Fibroblast of lung (primary cell): Measurements from ENCODE around the gene HOXD9. TPM values are rescaled to one million over a fixed set of nuclear protein-coding genes. Genes with fewer than 3 reads are reported as not detected.

ENCODE experiments used
- DNase-seq, 2 donors: peaks; one replicate each; pipeline versions ENCODE4 v3.0.0 to v3.0.0-alpha.2; 2010; ENCODE audit warnings: low read depth in 2 of 2
- H2AFZ ChIP-seq: 2 replicates; pipeline ENCODE4 v1.5.1; 2012; ENCODE audit warnings: low read length, control low read depth, inconsistent platforms
- H3K27ac ChIP-seq: 2 replicates; pipeline ENCODE4 v1.5.1; 2011; ENCODE audit warnings: low read length, control low read depth; ENCODE audit not compliant: insufficient read depth
- H3K27me3 ChIP-seq: 2 replicates; pipeline ENCODE4 v1.5.1; 2011; ENCODE audit warnings: mild to moderate bottlenecking, low read length; ENCODE audit not compliant: control insufficient read depth, insufficient read depth
- H3K36me3 ChIP-seq: 2 replicates; pipeline ENCODE4 v1.5.1; 2011; ENCODE audit warnings: low read length; ENCODE audit not compliant: control insufficient read depth, insufficient read depth
- H3K4me1 ChIP-seq: 2 replicates; pipeline ENCODE4 v1.5.1; 2011; ENCODE audit warnings: low read length; ENCODE audit not compliant: control insufficient read depth, insufficient read depth; ENCODE audit errors: extremely low read depth
- H3K4me2 ChIP-seq: 2 replicates; pipeline ENCODE4 v1.5.1; 2011; ENCODE audit warnings: low read length, control low read depth; ENCODE audit not compliant: insufficient read depth; ENCODE audit errors: extremely low read depth
- H3K4me3 ChIP-seq, 4 experiments: fragments of 200-600 bp in 1 of 4; sonication (generic) in 1 of 4; replicated peaks in 1 of 4; 2 replicates each; pipeline ENCODE4 v1.5.1; 2011 to 2016; ENCODE audit warnings: low read length in 4 of 4, low read depth in 3 of 4, mild to moderate bottlenecking in 3 of 4, control low read depth in 2 of 4, inconsistent platforms in 1 of 4, mixed read lengths in 1 of 4; ENCODE audit not compliant: insufficient read depth in 1 of 4; ENCODE audit errors: control extremely low read depth in 1 of 4
- H3K79me2 ChIP-seq: 2 replicates; pipeline ENCODE4 v1.5.1; 2012; ENCODE audit warnings: mild to moderate bottlenecking, low read length, inconsistent platforms; ENCODE audit not compliant: control insufficient read depth, insufficient read depth
- H3K9ac ChIP-seq: 2 replicates; pipeline ENCODE4 v1.5.1; 2011; ENCODE audit warnings: mild to moderate bottlenecking, low read length, control low read depth; ENCODE audit not compliant: insufficient read depth
- H3K9me3 ChIP-seq: 2 replicates; pipeline ENCODE4 v1.5.1; 2012; ENCODE audit warnings: low read depth, low read length; ENCODE audit not compliant: control insufficient read depth, insufficient read depth
- H4K20me1 ChIP-seq: 2 replicates; pipeline ENCODE4 v1.5.1; 2011; ENCODE audit warnings: low read length; ENCODE audit not compliant: control insufficient read depth, insufficient read depth; ENCODE audit errors: extremely low read depth
- CTCF ChIP-seq, 2 donors: IDR thresholded peaks in 1 of 2; conservative IDR thresholded peaks in 1 of 2; 1 replicate in 1 of 2; 2 replicates in 1 of 2; pipeline ENCODE4 v1.5.1; 2011 to 2012; ENCODE audit warnings: low read length in 2 of 2, control low read depth in 1 of 2, inconsistent platforms in 1 of 2, low read depth in 1 of 2, mild to moderate bottlenecking in 1 of 2
- EZH2 ChIP-seq: IDR thresholded peaks from 2 replicates; pipeline ENCODE4 v1.5.1; 2012; ENCODE audit warnings: low read length, control low read depth, mild to moderate bottlenecking; ENCODE audit errors: missing control alignments
- polyA plus RNA-seq, 2 donors: library from polyadenylated mRNA; depleted of rRNA in 1 of 2; stranded (reverse) in 1 of 2; unstranded in 1 of 2; fragments of >200 nt; gene quantifications; 2 replicates each; pipeline ENCODE4 v1.2.1, GENCODE V29; 2011 to 2012; ENCODE audit warnings: missing spikeins in 1 of 2
- total RNA-seq: library from RNA; depleted of rRNA; stranded (reverse); fragments of >200 nt; gene quantifications from 2 replicates; pipeline ENCODE4 v1.2.1, GENCODE V29; 2014

HOXD9 gene
- total and polyA plus RNA-seq, 2 donors (not counting 1 experiment from before 2014, with no cell fraction given), result not detected

GRCh38 chr2:176147800-176148496, 25.4 kb downstream of the HOXD9 start:
- no peaks in the 10 kb centered on the region for H3K36me3 ChIP-seq
- H4K20me1 ChIP-seq, result no peaks in the 10 kb centered on the region
- no peak overlapping the region for H3K27ac ChIP-seq
- H3K9ac ChIP-seq, result no peak overlapping the region
- H3K79me2 ChIP-seq, result no peaks in the 10 kb centered on the region
- no peak for DNase-seq
- H3K4me3 ChIP-seq, result no peak overlapping the region
- no peak overlapping the region for H3K4me2 ChIP-seq
- no peaks in the 10 kb centered on the region for H3K9me3 ChIP-seq
- no peak overlapping the region for H2AFZ ChIP-seq
- TF ChIP-seq CTCF (conservative IDR thresholded peaks at IDR 0.05 in 1 of 2, IDR thresholded peaks at IDR 0.05 in 1 of 2; ENCODE audit: low read depth in 1 of 2, low read length in 2 of 2) (no peak), EZH2 (peak; percentile 73)
- H3K4me1 ChIP-seq, result no peaks in the 10 kb centered on the region
- peaks cover 68% of the 10 kb centered on the region for H3K27me3 ChIP-seq

DNA sequence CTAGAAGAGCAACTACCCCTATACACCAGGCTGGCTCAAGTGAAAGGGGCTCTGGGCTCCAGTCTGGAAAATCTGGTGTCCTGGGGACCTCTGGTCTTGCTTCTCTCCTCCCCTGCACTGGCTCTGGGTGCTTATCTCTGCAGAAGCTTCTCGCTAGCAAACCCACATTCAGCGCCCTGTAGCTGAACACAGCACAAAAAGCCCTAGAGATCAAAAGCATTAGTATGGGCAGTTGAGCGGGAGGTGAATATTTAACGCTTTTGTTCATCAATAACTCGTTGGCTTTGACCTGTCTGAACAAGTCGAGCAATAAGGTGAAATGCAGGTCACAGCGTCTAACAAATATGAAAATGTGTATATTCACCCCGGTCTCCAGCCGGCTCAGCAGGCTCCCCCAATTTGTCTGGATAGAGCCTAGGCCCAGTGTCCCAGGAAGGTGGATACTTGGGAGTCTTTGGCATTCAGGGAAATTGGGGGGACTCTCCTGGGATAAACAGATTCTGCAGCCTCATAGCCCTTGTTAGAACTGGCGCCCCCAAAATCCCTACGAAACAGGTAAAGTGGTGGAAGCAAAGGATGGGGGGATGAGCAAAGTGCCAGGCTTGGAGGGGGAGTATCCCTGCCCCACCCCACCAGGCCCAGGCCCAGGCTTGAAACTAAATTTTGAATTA, 26.4 kb downstream of the HOXD9 start:
- Histone ChIP-seq H3K79me2 (no peaks in the 10 kb centered on the region), H3K4me2 (no peak overlapping the region), H3K9ac (no peak overlapping the region), H4K20me1 (no peaks in the 10 kb centered on the region), H3K9me3 (no peaks in the 10 kb centered on the region), H3K27me3 (peaks cover 74% of the 10 kb centered on the region), H3K4me1 (no peaks in the 10 kb centered on the region), H3K4me3 (no peak overlapping the region), H2AFZ (no peak overlapping the region), H3K27ac (no peak overlapping the region), H3K36me3 (no peaks in the 10 kb centered on the region)
- no peak for DNase-seq
- TF ChIP-seq EZH2 (no peak), CTCF (conservative IDR thresholded peaks at IDR 0.05 in 1 of 2, IDR thresholded peaks at IDR 0.05 in 1 of 2; ENCODE audit: low read depth in 1 of 2, low read length in 2 of 2) (no peak)

DNA sequence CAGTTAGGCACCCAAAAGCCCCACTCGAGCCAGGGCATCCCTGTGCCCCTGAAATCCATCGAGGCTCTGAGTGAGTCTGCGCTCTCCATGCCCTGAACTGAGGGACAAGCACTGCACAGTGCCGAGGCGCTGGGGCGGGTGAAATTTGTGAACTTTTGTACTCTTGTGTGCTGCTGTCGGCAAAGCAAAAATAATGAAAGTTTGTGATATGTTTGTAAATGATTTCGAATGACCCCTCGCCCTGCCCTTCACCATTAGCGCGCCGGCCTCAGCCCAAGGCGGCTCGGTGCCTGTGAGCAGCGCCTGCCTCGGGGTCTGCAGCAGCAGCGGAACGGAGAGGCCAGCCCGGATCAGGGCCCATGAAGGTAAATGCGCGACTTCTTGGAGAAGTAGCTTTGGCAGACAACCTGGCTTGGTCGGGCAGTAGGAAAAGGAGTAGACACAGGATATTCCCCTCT, 27.0 kb downstream of the HOXD9 start:
- Histone ChIP-seq H3K27me3 (peaks cover 71% of the 10 kb centered on the region), H3K79me2 (no peaks in the 10 kb centered on the region), H3K9me3 (no peaks in the 10 kb centered on the region), H3K4me2 (no peak overlapping the region), H4K20me1 (no peaks in the 10 kb centered on the region), H3K4me3 (no peak overlapping the region), H3K27ac (no peak overlapping the region), H2AFZ (no peak overlapping the region), H3K36me3 (no peaks in the 10 kb centered on the region), H3K9ac (no peak overlapping the region), H3K4me1 (no peaks in the 10 kb centered on the region)
- DNase-seq, result no peak
- TF ChIP-seq EZH2 (peak; percentile 35), CTCF (conservative IDR thresholded peaks at IDR 0.05 in 1 of 2, IDR thresholded peaks at IDR 0.05 in 1 of 2; ENCODE audit: low read depth in 1 of 2, low read length in 2 of 2) (no peak)
